Mesendoderm (in vitro differentiated cells): ENCODE data around the gene PELO.

ENCODE experiments used
- DNase-seq: peaks from one replicate; pipeline ENCODE4 v3.0.0; 2013
- H2AK5ac ChIP-seq: 2 replicates; pipeline ENCODE4 v1.6.1; 2013; ENCODE audit warnings: low read length, inconsistent platforms
- H2BK120ac ChIP-seq: 2 replicates; pipeline ENCODE4 v1.6.1; 2013; ENCODE audit warnings: low read depth, mild to moderate bottlenecking, low read length, moderate library complexity, mixed read lengths
- H2BK15ac ChIP-seq: replicated peaks from 2 replicates; pipeline ENCODE4 v1.6.1; 2013; ENCODE audit warnings: low read depth, mild to moderate bottlenecking, moderate library complexity
- H2BK5ac ChIP-seq: 2 replicates; pipeline ENCODE4 v1.6.1; 2013; ENCODE audit warnings: low read length, inconsistent platforms
- H3K18ac ChIP-seq: 2 replicates; pipeline ENCODE4 v1.6.1; 2013; ENCODE audit warnings: mild to moderate bottlenecking, low read length, mixed read lengths
- H3K23ac ChIP-seq: one replicate; pipeline ENCODE4 v1.6.1; 2013; ENCODE audit warnings: low read length
- H3K27ac ChIP-seq: 2 replicates; pipeline ENCODE4 v1.5.1; 2013; ENCODE audit warnings: low read depth, mild to moderate bottlenecking, inconsistent platforms, low read length, moderate library complexity
- H3K27me3 ChIP-seq: 2 replicates; pipeline ENCODE4 v1.6.1; 2013; ENCODE audit warnings: low read length, control low read depth, mild to moderate bottlenecking, inconsistent platforms; ENCODE audit not compliant: insufficient read depth, poor library complexity
- H3K36me3 ChIP-seq: 2 replicates; pipeline ENCODE4 v1.6.1; 2013; ENCODE audit warnings: low read length, inconsistent platforms; ENCODE audit not compliant: control insufficient read depth, insufficient read depth
- H3K4ac ChIP-seq: one replicate; pipeline ENCODE4 v1.6.1; 2013; ENCODE audit warnings: low read depth, mild to moderate bottlenecking, low read length, moderate library complexity
- H3K4me1 ChIP-seq: 2 replicates; pipeline ENCODE4 v1.6.1; 2013; ENCODE audit warnings: low read depth, low read length, inconsistent platforms; ENCODE audit not compliant: control insufficient read depth
- H3K4me2 ChIP-seq: 2 replicates; pipeline ENCODE4 v1.6.1; 2013; ENCODE audit warnings: low read length
- H3K4me3 ChIP-seq: 2 replicates; pipeline ENCODE4 v1.5.1; 2013; ENCODE audit warnings: mild to moderate bottlenecking, low read length
- H3K56ac ChIP-seq: one replicate; pipeline ENCODE4 v1.6.1; 2013; ENCODE audit warnings: low read length
- H3K79me1 ChIP-seq: 2 replicates; pipeline ENCODE4 v1.6.1; 2013; ENCODE audit warnings: low read length, inconsistent platforms
- H3K79me2 ChIP-seq: 2 replicates; pipeline ENCODE4 v1.6.1; 2013; ENCODE audit warnings: mild to moderate bottlenecking, low read length; ENCODE audit not compliant: control insufficient read depth, insufficient read depth
- H3K9ac ChIP-seq: 2 replicates; pipeline ENCODE4 v1.6.1; 2013; ENCODE audit warnings: low read length, inconsistent platforms
- H4K5ac ChIP-seq: one replicate; pipeline ENCODE4 v1.6.1; 2013; ENCODE audit warnings: low read length
- H4K8ac ChIP-seq: one replicate; pipeline ENCODE4 v1.6.1; 2013; ENCODE audit warnings: low read depth, mild to moderate bottlenecking, control low read depth, low read length, moderate library complexity
- WGBS: extraction: QIAGEN DNeasy Blood & Tissue Kit; methylation state at CpG from one replicate; pipeline ENCODE4 v1.1.7; 2013; ENCODE audit warnings: low lambda C conversion rate, missing lambda C conversion rate; ENCODE audit not compliant: insufficient coverage; ENCODE audit errors: extremely low coverage; 5-methylcytosine and 5-hydroxymethylcytosine counted together

Gene PELO

GRCh38 chr5:52773342-52773741, 14.4 kb upstream of the PELO start:
- Histone ChIP-seq H3K36me3 (no peaks in the 10 kb centered on the region), H3K18ac (no peak overlapping the region), H3K27ac (no peak overlapping the region), H3K79me1 (no peaks in the 10 kb centered on the region), H2BK5ac (no peak overlapping the region), H2AK5ac (no peak overlapping the region), H4K8ac (no peak overlapping the region), H3K9ac (no peak overlapping the region), H3K4me1 (no peaks in the 10 kb centered on the region), H3K4me2 (no peak overlapping the region), H3K4ac (no peak overlapping the region), H3K56ac (no peak overlapping the region), H2BK120ac (no peak overlapping the region), H3K23ac (no peak overlapping the region), H4K5ac (no peak overlapping the region), H3K27me3 (no peaks in the 10 kb centered on the region), H2BK15ac (no peak overlapping the region), H3K4me3 (no peak overlapping the region), H3K79me2 (no peaks in the 10 kb centered on the region)
- no CpG with 5 or more reads among the region's 2 CpGs for WGBS
- DNase-seq, result no peak

- no peaks in the 10 kb centered on the region for H3K36me3 ChIP-seq
- no peak overlapping the region for H4K8ac ChIP-seq
- no peak overlapping the region for H3K4me2 ChIP-seq
- no peak overlapping the region for H3K9ac ChIP-seq
- no CpG with 5 or more reads among the region's 5 CpGs for WGBS
- H3K23ac ChIP-seq, result no peak overlapping the region
- no peak overlapping the region for H3K56ac ChIP-seq
- H3K4me1 ChIP-seq, result no peaks in the 10 kb centered on the region
- H3K4ac ChIP-seq, result no peak overlapping the region
- no peak overlapping the region for H2AK5ac ChIP-seq
- H3K27me3 ChIP-seq, result no peaks in the 10 kb centered on the region
- no peak overlapping the region for H3K27ac ChIP-seq
- H3K79me1 ChIP-seq, result no peaks in the 10 kb centered on the region
- no peak overlapping the region for H2BK120ac ChIP-seq
- no peak overlapping the region for H2BK15ac ChIP-seq
- DNase-seq, result no peak
- H3K18ac ChIP-seq, result no peak overlapping the region
- H4K5ac ChIP-seq, result no peak overlapping the region
- no peaks in the 10 kb centered on the region for H3K79me2 ChIP-seq
- H2BK5ac ChIP-seq, result no peak overlapping the region
- no peak overlapping the region for H3K4me3 ChIP-seq
These were observed 13.7 kb upstream of the PELO start for GRCh38 chr5:52774005-52774410.

GRCh38 chr5:52776116-52776515, 11.6 kb upstream of the PELO start:
- Histone ChIP-seq H3K18ac (no peak overlapping the region), H3K23ac (no peak overlapping the region), H4K5ac (no peak overlapping the region), H3K4me3 (no peak overlapping the region), H2BK120ac (no peak overlapping the region), H2BK15ac (no peak overlapping the region), H3K27ac (no peak overlapping the region), H2AK5ac (no peak overlapping the region), H3K27me3 (no peaks in the 10 kb centered on the region), H3K36me3 (no peaks in the 10 kb centered on the region), H3K9ac (no peak overlapping the region), H3K56ac (no peak overlapping the region), H3K79me1 (no peaks in the 10 kb centered on the region), H3K4me2 (no peak overlapping the region), H3K4ac (no peak overlapping the region), H4K8ac (no peak overlapping the region), H2BK5ac (no peak overlapping the region), H3K79me2 (no peaks in the 10 kb centered on the region), H3K4me1 (no peaks in the 10 kb centered on the region)
- no peak for DNase-seq
- WGBS, result no CpG with 5 or more reads among the region's 2 CpGs

- no peak overlapping the region for H3K9ac ChIP-seq
- no peak overlapping the region for H2BK15ac ChIP-seq
- H2BK5ac ChIP-seq, result no peak overlapping the region
- no peaks in the 10 kb centered on the region for H3K79me2 ChIP-seq
- no peak for DNase-seq
- no peak overlapping the region for H4K5ac ChIP-seq
- H3K79me1 ChIP-seq, result no peaks in the 10 kb centered on the region
- no peak overlapping the region for H3K56ac ChIP-seq
- WGBS, result no CpG with 5 or more reads among the region's 4 CpGs
- H2BK120ac ChIP-seq, result no peak overlapping the region
- H3K18ac ChIP-seq, result no peak overlapping the region
- no peak overlapping the region for H3K4me2 ChIP-seq
- H3K27me3 ChIP-seq, result no peaks in the 10 kb centered on the region
- no peak overlapping the region for H2AK5ac ChIP-seq
- H3K4me1 ChIP-seq, result no peaks in the 10 kb centered on the region
- H3K4ac ChIP-seq, result no peak overlapping the region
- no peak overlapping the region for H3K4me3 ChIP-seq
- no peak overlapping the region for H4K8ac ChIP-seq
- H3K27ac ChIP-seq, result no peak overlapping the region
- no peaks in the 10 kb centered on the region for H3K36me3 ChIP-seq
- no peak overlapping the region for H3K23ac ChIP-seq
These were observed 10.5 kb upstream of the PELO start for GRCh38 chr5:52777186-52777585.

DNA sequence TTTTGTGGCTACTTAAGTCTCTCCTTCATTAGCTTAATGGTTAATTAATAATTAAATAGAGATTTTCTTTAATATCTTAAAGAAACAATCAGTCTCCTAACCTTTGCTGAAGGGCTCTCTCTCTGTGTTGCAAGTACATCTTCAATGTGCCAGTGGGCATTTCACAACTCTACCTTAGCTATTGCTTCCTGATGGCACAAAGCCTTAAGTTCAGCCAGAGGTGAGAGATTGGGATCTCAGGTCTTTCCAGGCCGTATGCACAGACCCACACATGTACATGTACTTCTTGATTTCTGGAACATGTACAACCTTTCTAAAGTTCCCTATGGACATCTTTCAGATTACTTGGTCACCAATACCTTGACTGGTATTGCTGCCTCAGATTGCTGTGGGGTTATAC, 8.9 kb upstream of the PELO start:
- H3K79me1 ChIP-seq, result no peaks in the 10 kb centered on the region
- no peak overlapping the region for H4K8ac ChIP-seq
- no CpG with 5 or more reads among the region's 1 CpG for WGBS
- no peak overlapping the region for H2AK5ac ChIP-seq
- H3K4me3 ChIP-seq, result no peak overlapping the region
- H3K4me1 ChIP-seq, result no peaks in the 10 kb centered on the region
- H2BK5ac ChIP-seq, result no peak overlapping the region
- no peak overlapping the region for H3K4me2 ChIP-seq
- H3K9ac ChIP-seq, result no peak overlapping the region
- no peak overlapping the region for H3K4ac ChIP-seq
- no peak overlapping the region for H3K23ac ChIP-seq
- no peak overlapping the region for H3K56ac ChIP-seq
- H3K27me3 ChIP-seq, result no peaks in the 10 kb centered on the region
- no peak overlapping the region for H3K27ac ChIP-seq
- H3K79me2 ChIP-seq, result no peaks in the 10 kb centered on the region
- H2BK120ac ChIP-seq, result no peak overlapping the region
- no peak overlapping the region for H3K18ac ChIP-seq
- no peak overlapping the region for H4K5ac ChIP-seq
- no peak overlapping the region for H2BK15ac ChIP-seq
- H3K36me3 ChIP-seq, result no peaks in the 10 kb centered on the region
- DNase-seq, result no peak

DNA sequence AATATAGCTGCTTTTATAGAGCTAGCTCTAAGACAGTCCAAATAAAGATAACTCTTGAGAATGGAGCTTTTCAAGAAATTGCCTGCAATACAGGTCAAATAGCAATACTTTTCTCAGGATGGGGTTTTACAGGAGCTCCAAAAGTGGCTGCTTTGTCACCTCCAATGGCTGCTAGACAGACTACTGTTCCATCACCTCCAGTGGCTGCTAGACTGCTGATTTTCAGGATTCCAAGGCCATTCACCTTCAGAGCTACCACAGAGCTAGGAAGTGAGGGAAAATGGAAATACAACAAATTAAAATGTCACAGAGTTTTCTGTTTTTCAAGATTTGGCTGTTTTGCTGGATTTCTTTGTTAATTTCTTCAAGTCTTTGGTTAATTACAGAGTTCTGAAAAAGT, 8.5 kb upstream of the PELO start:
- Histone ChIP-seq H2BK5ac (no peak overlapping the region), H3K79me1 (no peaks in the 10 kb centered on the region), H3K4ac (no peak overlapping the region), H4K8ac (no peak overlapping the region), H3K27me3 (no peaks in the 10 kb centered on the region), H3K9ac (no peak overlapping the region), H3K18ac (no peak overlapping the region), H3K79me2 (no peaks in the 10 kb centered on the region), H3K4me1 (no peaks in the 10 kb centered on the region), H4K5ac (no peak overlapping the region), H3K27ac (no peak overlapping the region), H2AK5ac (no peak overlapping the region), H3K4me2 (no peak overlapping the region), H3K36me3 (no peaks in the 10 kb centered on the region), H2BK15ac (no peak overlapping the region), H3K56ac (no peak overlapping the region), H3K23ac (no peak overlapping the region), H3K4me3 (no peak overlapping the region), H2BK120ac (no peak overlapping the region)
- no peak for DNase-seq
